Stimulated activated CD8-positive, alpha-beta memory T cell treated with anti-CD3 and anti-CD28 coated beads, Interleukin-15, amount 100 ng/mL, for 24 hours (primary cell): ENCODE measurements around the gene CERS1.
"Not testable (repeated sequence)": the region's sequence is repeated elsewhere in the genome, so short reads cannot be mapped to it uniquely, and the experiment has no call there.

Experiments used
- DNase-seq: peaks from one replicate; pipeline ENCODE4 v3.0.0-alpha.2; 2020; ENCODE audit warnings: low read depth

Gene CERS1

DNA sequence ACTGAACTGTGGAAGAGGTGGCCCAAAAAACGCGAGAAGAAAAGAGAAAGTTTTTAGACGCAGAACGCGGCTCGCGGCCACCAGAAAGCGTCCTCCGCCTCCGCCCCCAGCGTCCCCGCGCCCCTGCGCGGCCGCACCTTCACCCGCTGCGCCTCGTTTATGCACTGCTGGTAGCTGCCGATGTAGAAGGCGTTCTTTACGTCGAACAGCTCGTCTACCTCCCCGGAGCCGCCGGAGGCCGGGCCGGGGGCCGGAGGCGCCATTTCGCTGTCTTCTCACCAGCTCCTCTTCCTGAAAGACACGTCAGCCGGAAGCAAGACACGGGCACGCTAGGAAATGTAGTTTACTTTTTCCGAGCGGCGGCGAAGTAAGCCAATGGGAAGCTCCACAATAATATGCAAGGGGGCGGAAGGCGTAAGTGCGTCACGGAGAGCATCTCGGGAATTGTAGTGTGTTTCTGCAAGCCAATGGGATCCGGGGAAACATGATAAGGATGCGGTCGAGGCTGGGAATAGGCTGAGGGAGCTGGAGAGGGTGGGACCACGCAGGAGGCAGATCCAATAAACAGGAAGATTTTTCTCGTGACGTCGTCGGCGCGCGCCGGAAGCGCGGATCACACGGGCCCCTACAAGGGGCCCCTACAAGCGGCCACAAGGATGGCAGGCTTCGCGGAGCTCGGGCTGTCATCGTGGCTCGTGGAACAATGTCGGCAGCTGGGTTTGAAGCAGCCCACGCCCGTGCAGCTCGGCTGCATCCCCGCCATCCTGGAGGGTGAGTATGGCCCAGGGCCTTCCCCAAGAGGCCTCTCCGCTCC lies 23.3 kb upstream of the CERS1 start, which contains the start of the genes COPE and DDX49:
Gene COPE, minus strand, starts transcription at position 302 of the 814 bp plus-strand sequence. Its CDS starts 39 bp downstream, at position 263.
Gene DDX49, plus strand, starts transcription at position 630 of the 814 bp plus-strand sequence. Its CDS starts 27 bp downstream, at position 657.
- peak; percentile 96 for DNase-seq

DNA sequence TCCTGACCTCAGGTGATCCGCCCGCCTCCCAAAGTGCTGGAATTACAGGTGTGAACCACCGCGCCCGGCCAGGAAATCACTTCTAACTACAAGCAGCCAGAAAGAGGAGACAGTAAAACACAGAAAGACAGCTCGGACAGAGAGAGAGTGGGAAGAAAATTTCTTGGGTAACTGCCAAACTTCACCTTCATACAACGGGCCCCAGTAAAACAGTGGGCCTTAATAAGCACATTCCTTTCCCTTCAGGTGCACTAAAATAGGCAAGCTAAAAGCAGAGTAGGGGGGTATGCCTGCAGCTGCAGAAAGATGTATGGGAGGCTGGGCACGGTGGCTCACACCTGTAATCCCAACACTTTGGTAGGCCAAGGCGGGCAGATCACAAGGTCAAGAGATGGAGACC lies 21.6 kb upstream of the CERS1 start:
- not testable (repeated sequence) for DNase-seq

DNA sequence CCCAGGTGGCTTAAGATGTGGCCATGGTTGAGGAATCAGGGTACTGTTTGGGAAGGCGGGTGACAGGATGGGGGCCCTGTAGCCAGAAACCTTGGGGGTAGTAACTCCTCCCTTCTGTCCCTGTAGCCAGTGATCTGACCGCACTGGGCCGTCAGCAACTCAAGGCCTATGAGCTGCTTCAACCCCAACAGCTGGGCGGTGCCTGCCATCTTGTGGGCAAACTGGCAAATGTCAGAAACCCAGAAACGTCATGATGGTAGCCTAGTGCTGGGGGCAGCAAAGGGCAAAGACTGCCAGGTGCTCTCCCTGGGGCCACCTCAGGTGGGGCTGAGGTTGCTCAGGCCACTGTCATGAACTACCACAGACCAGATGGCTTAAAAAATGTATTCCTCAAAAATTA lies 19.7 kb upstream of the CERS1 start:
- DNase-seq: no peak

DNA sequence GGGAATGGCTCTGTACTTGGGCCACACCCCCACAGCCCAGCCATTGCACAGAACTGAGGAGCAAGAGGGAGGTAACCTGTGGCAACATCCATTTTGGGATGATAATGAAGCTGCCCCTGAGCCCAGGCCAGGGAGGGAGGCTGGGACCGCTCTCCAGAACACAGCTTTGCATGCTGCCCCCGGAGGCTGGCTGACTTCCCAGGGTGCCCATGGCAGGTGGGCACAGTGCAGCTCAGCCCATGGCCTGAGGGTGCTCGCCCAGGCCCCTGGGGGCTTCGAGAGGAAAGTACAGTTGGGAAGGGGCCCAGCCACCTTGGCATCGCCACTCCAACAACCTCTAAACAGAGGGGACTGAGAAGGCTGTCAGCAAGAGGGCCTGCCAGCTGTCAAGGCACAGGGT lies 17.5 kb upstream of the CERS1 start:
- DNase-seq: no peak

DNA sequence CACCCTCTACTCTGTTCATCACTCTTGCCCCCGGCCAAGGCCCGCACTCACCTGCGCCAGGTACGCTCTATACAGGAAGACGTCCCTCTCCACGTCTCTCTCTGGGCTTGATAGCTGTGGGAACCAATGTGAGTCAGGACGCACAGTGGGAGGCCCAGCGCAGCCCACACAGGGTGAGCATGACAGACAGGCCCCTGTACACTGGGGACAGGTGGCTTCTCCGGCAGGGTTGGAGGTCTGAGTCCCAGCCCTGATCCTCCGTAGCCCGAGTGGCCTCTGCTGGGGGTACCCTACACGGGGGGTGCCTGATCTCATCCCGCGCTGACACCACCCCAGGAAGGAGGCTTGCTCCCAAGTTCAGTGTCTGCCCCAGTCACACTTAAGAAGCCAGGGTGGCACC lies 17.0 kb upstream of the CERS1 start:
- DNase-seq: no peak

DNA sequence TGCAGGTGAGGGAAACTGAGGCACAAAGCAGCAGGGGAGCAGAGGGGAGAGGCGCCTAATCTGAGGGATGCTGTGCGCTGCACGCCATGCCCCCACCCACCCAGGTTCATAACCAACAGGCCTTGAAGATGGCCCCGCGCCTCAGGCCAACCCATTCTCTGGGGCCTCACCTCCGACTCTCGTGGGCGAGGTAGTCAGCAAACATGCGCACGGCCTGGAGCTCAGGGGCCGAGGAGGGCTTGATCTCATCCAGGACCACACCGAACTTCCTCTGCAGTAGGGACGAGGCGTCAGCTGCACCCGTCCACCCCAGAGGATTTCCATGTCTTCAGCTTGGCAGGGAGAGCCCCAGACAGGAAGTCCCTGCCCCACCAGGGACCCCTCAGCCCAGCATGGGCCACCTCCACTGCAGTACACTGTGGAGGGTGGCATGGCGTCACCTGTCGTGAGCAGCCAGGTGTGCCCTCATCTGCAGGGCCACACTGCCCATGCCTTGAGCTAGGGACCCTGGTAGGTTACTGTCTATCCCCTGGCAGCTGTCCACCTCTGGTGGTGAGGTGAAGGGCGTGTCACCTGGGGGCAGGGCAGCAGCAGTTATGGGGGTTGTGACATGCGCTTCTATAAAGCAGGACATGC lies 15.0 kb upstream of the CERS1 start:
- no peak for DNase-seq

DNA sequence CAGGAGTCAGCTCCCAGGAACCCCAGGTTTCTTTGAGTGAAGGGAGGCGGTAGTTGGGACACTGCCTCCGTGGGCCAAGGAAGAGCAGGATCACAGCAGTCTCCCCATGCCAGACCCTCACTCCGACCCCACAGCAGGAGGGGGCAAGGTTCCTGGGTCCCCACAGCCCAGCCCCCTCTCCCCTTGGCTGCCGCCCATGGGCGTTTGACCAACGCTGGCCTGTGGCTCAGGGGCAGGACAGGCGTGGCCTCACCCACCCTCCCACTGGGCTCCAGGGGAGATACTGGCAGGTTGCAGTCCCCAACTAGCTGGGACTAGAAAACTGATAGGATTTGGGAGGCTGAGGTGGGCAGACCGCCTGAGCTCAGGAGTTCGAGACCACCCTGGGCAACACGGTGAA lies 14.1 kb upstream of the CERS1 start:
- DNase-seq: no peak

DNA sequence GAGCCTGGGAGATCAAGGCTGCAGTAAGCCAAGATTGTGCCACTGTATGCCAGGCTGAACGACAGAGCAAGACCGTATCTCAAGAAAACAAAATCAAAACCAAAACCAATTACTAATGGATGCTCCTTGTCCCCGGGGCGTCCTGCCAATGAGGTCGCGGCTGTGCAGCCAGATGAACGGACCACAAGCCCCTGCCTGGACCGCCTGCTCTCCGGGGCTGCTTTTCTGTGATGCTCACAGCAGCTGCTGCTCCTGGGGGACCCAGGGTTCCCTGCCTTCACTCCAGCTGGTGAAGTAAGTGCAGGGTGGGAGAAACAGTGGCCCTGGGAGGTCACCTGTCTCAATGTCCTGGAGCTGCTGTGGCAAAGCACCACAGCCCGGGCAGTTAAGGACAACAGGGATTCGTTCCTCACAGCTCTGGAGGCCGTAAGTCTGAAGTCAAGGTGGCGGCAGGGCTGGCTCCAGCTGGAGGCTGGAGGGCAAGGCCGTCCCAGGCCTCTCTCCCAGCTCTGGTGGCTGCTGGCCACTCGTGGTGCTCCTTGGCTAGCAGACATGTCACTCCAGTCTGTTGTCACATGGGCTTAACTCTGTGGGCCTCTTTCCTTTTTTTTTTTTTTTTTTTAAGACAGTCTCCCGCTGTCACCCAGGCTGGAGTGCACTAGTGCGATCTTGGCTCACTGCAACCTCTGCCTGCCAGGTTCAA lies 13.1 kb upstream of the CERS1 start:
- no peak for DNase-seq

DNA sequence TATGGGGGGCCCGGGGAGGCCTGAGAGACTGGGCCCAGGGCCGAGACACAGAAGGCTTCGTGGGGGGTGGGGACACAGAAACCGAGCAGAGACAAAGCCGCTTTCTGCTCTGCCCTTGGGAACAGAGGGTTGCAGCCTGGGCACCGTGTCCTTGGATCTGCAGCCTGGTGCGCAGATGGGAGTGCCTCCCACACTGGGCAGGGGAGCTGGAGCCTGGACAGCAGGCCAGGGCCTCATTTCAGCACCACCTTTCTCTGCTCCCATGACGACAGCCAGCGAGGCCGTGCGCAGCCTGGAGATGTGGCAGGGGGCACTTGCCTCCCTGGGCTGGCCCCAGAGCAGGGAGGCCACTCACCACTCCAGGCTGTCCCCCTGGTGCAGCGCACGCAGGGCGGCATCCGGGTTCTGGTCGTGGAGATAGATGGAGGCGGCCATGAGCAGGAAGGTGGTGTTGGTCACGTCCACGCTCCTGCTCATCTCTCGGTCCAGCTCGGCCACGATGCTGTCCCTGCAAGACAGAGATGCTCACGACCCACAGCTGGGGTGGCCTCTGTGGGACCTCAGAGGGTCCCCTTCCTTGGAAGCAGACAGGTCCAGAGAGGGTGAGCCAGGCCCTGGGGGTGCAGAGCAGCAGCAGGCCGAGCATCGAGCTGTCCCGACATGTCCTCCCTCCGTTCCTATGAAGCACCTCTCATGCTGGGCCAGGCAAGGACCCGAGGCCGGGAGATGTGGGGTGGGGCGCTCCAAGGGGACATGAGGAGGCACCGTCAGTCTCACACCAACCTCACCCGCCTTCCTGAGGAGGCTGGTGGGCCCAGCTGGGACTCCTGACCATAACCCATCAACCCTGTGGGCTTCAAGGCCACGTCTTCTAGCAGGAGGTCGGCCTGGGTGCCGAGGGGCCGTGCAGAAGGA lies 10.9 kb upstream of the CERS1 start:
- DNase-seq: no peak

DNA sequence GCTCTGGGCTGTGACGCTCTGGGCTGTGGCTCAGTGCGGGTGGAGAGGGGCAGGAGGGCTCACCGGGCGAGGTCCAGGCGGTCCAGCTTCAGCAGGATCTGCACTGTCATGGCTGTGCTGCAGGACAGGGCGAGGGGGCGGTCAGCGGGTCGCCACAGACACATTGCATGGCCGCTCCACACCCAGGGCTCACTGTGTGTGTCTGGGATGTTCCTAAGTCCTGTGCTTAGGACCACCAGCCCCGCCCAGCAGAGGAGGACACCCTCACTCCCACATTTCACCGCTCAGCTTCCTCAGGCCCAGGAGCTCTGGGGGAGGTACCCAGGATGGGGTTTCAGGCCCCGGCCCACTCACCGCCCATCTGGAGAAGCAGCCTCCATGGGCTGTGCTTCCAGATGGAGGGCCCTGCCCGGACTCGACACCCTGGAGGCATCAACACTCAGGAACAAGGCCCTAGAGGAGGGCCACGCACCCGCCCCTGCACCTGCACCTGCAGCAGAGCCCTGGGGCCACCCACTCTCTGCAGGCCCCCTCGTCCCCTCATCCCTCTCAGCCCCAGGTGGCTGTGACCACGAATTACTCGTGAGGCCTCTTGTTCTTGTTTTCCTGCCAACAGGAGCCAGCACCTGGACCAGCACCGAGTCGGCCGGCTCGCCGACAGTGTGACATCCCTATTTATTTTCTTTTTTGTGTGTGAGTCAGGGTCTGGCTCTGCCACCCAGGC lies 9.7 kb upstream of the CERS1 start:
- no peak for DNase-seq

DNA sequence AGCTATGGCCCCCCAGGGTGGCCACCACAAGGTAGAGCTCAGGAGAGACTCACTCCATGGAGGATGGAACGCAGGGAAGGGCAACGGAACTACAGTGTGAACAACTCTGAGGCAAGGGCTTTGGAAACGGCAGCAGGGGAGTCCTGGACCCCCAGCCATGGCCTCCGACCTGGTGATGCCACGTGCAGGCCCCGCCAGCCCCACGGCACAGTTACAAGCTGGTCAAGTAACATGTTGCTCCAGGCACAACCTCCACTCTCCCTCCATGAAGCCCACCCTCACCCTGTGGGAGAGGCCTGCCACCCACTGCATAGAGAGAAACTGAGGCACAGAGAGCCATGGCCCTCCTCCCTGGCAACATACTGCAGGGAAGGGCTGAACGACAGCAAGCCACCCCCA lies 9.1 kb upstream of the CERS1 start:
- no peak for DNase-seq

DNA sequence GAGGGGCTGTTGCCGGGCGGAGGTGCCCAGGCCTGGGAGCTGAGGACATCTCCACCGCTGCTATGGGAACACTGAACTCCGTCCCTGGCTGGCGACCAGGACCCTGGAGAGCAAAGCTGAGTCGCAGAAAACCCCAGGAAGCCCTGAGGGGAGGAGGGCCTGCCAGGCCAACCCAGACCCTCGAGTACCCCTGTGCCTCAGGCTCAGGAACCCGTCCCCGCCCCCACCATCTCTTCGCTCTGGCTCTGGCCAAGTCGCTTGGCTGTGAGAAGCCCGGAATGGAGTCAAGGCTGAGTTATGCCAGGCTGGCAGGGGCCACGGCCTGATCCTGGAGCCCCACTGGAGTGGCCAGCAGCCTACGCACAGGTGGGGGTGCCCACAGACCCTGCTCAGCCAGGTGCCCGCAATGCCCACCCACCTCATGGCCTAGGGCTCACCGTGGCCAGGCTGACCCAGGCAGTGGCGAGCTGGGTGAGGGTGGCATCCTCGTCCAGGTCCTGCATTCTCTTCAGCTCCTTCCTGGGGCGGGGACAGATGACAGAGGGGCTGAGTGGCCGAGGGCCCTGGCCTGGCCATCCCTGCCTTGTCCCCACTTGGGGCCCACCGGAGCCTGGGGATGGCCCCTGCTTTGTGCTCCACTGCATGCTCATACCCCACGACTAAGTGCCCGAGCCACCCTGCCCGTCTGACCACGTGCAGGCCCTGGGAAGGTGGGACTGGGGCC lies 8.5 kb upstream of the CERS1 start:
- no peak for DNase-seq

DNA sequence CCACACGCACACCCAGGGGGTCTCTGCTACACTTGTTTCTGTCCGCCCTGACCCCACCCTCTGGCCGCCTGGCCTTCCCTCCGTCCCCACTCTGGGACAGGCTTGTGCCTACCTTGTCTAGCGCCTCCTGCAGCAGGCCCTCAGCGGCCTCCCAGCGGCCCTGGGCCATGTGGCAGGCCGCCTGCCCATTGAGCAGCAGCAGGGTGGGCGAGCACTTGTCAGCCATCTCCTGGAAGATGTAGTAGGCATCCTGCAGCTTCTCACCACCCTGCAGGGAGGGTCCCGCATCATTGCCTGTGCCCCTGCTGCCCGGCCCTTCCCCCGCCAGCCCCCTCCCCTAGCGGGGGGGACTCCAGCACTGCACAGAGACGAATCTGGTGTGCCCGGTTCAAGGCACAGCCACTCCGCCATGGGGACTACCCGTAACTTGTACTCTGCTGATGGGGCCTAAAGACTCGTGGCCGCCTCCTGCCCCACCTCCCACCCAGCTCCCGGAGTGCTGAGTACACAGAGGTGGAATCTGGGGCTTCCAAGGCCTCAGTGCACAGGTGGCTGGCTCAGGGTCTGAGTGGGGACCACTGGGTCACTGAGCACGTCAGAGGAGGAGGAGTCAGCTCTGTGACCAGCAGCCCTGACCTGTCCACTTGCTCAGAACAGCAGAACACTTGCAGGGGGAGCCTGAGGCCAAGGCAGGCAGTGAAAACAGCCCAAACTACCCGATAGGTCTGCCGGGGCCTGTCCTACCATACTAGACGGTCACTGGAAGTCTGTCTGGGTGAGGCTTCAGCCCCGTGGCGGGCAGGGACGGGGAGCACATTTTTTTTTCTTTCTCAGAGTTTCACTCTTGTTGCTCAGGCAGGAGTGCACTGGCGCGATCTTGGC lies 7.4 kb upstream of the CERS1 start:
- DNase-seq: no peak

DNA sequence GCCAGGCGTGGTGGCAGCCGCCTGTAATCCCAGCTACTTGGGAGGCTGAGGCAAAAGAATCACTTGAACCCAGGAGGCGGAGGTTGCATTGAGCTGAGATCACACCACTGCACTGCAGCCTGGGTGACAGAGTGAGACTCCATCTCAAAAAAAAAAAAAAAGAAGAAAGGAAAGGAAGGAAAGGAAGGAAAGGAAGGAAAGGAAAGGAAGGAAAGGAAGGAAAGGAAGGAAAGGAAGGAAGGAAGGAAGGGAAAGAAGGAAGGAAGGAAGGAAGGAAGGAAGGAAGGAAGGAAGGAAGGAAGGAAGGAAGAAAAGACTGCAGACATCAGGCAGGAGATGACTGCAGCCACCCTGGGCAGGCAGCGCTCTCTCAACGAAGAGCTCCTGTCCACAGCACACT lies 6.6 kb upstream of the CERS1 start:
- DNase-seq: not testable (repeated sequence)

DNA sequence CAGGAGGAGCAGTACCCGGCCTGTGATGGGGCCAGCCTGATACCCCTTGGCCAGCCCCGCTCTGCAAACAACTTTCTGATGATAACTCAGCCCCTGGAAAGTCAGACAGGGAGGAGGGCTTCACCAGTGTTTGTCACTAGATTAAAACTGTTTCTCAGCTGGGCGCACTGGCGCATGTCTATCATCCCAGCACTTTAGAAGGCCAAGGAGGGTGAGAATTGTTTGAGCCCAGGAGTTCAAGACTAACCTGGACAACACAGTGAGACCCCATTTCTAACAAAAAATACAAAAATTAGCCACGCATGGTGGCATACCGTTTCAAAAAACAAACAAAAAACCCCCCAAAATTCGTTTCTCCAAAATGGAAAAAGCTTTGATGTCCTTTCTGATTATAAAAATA lies 5.5 kb upstream of the CERS1 start:
- no peak for DNase-seq

DNA sequence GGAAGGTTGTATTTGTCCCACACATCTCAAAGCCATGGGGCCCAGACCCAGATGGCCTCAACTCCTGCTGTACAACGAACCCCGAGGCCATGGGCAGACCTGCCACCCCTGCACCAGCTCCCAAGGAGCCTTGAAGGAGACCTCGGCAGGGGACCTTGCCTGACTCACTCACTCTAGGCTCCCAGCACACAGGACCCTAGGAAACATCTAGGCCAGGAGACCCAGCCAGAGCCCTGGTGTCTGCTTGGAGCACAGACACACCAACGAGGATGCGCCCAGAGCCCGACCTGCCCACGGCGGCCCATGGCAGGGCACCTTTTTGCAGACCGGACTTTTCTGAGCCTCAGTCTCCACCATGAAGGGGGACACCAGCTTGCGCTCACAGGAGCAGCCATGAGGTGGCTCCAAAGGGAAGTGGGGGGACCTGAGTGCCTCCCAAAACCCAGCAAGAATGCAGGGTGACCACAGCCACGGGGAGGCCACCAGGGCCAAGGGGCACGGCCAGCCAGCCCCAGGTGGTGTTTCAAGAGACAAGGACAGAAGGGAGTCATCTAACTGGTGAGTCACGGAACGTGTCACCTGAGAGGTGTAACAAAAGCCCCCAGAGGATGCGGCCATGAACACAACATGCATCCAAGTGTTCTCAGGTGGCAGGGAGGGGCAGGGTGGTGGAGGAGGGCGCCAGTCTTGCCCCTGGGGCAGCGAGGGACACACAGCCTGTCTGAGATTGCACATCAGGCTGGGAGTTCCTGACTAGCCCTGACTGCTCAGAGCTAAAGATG lies 4.9 kb upstream of the CERS1 start:
- DNase-seq: no peak

DNA sequence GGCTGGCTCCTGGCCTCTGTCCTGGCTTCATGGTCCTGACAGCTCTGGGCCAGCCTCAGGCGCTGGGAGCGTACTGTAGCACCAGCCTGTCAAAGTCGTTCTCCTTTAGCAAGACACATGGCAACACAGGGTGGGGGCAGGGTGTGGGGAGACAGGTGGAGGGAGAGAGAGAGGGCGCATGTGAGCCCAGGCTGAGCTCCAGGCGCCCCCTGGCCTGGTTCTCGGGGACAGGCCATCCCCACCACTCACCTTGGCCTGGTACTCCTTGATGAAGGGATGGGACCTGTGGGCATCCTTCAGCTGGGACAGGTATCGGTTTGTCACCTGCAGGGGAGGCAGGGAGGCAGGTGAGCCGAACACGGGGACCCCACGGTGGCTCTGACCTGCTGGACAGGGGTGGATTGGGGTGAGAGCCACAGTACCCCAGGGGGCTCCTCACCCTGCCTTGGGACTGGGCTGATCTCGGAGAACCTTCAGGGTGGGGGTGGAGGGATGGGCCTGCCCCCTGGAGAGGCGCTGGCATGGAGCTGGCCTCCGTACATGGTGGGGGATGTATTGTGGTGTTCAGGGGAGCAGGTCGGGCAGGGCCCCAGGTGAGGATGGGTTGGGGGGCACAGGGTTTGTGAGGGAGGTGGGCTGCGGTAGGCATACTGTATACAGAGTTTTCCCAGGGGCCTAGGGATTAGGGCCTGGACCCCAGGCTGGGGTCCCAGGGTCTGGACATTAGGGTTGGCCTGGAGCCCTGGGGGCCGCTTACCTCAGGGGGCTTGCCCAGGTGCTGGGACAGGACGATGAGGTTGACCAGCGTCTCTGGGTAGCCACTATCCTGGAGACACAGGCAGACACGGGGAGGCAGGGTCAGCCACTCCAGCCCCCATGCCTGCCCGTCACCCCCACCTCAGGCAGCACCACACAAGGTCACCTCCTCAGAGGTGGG lies 3.9 kb upstream of the CERS1 start:
- DNase-seq: no peak
